ENCODE results near the gene MGME1.

MGME1 gene

DNA sequence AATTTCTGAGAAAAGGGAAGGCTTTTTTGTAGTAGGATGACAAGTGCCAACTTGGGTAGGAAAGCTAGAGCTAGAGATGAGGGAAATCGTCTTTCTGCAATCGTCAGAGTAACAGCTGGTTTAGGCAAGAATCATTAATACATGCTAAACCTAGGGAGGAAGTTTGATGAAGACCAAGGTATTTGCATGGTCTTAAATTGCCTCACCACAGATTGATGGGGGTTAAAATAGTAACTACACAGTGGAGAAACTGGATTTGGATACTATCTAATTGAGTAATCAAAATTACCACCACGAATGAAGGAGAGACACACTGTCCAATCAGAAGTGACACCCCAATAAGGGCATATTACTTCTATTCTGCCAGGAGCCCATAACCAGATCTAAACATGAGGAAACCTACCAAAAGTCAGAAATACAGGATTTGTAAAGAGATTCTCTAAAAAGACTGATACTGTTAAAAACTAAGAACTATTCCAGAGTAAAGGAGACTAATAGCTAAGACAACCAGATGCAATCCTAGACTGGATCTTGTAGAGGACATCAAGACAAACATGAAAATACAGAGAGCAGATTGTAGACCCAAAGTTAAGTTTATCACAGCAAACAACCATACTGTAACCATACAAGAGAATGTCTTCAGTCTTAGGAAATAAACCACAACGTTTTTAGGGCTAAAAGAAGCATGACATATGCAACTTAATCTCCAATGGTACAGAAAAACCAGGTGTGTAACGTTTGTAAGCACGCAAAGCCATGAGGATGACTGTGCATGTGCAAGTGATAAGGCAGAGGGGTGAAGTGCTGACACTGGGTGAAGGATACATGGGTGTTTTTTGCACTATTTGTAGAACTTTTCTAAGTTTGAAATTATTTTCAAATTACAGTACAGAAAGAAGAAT lies 22.0 kb upstream of the MGME1 start:
- no peak for DNase-seq (ENCODE audit: extremely low spot score)
- TF ChIP-seq FOXA1 (IDR thresholded peaks at IDR 0.05) (no peak), NFRKB (IDR thresholded peaks at IDR 0.05) (no peak), ELF4 (IDR thresholded peaks at IDR 0.05) (no peak), L3MBTL2 (conservative IDR thresholded peaks at IDR 0.05) (no peak), ZNF384 (IDR thresholded peaks at IDR 0.05) (no peak), SP1 (IDR thresholded peaks at IDR 0.05) (no peak), LEF1 (IDR thresholded peaks at IDR 0.05; ENCODE audit: borderline replicate concordance) (no peak), HDGF (IDR thresholded peaks at IDR 0.05; ENCODE audit: borderline replicate concordance) (no peak), TARDBP (IDR thresholded peaks at IDR 0.05) (no peak), FOXK2 (IDR thresholded peaks at IDR 0.05) (no peak), BHLHE40 (IDR thresholded peaks at IDR 0.05; ENCODE audit: borderline replicate concordance) (no peak)
- CTCF ChIA-PET, result no interaction called here
- POLR2A ChIA-PET, result no interaction called here

DNA sequence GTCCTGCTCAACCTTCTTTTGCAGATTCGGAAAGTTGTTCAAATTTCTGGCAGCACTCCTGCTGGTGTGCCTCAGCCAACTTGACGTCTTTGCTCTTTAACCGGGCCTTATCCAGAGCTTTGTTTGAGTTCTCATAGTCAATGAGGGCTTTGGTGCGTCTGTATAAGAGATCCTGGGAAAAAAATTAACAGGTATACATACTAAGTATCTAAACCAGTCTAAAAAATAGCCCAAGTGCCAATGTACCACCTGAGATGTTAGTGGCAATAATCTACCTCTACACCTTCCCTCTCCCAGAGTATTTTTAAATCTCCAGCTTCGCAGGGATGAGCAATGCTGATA lies 21.4 kb upstream of the MGME1 start:
- TF ChIP-seq ARNT (IDR thresholded peaks at IDR 0.05), result no peak
- no peak for TF ChIP-seq SP1 (IDR thresholded peaks at IDR 0.05)
- TF ChIP-seq CTBP1 (IDR thresholded peaks at IDR 0.05; ENCODE audit: borderline replicate concordance), result no peak
- TF ChIP-seq BHLHE40 (IDR thresholded peaks at IDR 0.05; ENCODE audit: borderline replicate concordance), result no peak
- no peak for TF ChIP-seq L3MBTL2 (conservative IDR thresholded peaks at IDR 0.05)
- TF ChIP-seq, protein P1, sequence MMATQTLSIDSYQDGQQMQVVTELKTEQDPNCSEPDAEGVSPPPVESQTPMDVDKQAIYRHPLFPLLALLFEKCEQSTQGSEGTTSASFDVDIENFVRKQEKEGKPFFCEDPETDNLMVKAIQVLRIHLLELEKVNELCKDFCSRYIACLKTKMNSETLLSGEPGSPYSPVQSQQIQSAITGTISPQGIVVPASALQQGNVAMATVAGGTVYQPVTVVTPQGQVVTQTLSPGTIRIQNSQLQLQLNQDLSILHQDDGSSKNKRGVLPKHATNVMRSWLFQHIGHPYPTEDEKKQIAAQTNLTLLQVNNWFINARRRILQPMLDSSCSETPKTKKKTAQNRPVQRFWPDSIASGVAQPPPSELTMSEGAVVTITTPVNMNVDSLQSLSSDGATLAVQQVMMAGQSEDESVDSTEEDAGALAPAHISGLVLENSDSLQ (IDR thresholded peaks at IDR 0.05), result no peak
- TF ChIP-seq ELF4 (IDR thresholded peaks at IDR 0.05), result no peak
- no peak for TF ChIP-seq TARDBP (IDR thresholded peaks at IDR 0.05)
- TF ChIP-seq SUZ12 (IDR thresholded peaks at IDR 0.05), result no peak
- no peak for TF ChIP-seq HDGF (IDR thresholded peaks at IDR 0.05; ENCODE audit: borderline replicate concordance)
- no peak for TF ChIP-seq NFRKB (IDR thresholded peaks at IDR 0.05)
- TF ChIP-seq ZNF384 (IDR thresholded peaks at IDR 0.05), result no peak
- no peak for TF ChIP-seq FOXA1 (IDR thresholded peaks at IDR 0.05)
- no peak for TF ChIP-seq FOXK2 (IDR thresholded peaks at IDR 0.05)
- TF ChIP-seq LEF1 (IDR thresholded peaks at IDR 0.05; ENCODE audit: borderline replicate concordance), result no peak
- no peak for TF ChIP-seq FOXM1 (IDR thresholded peaks at IDR 0.05; ENCODE audit: borderline replicate concordance)
- no peak for DNase-seq (ENCODE audit: extremely low spot score)
- POLR2A ChIA-PET, result no interaction called here
- CTCF ChIA-PET, result no interaction called here

DNA sequence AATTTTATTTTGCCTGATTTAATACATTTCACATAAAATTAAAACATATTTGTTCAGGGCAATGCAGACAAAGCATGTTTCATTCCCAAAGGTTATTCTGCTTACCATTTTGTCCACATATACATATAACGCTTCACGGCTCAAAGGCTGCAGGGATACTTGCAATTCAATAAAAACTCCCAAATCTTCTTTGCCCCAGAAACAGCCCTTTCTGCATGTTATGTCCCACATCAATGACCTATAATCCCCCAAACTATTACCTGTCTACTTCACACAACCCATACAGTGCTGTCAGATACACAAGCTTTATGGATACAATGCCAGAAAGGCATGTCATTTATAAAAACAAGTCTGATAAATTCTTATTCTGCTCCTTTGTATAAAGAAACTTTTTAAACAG lies 20.4 kb upstream of the MGME1 start:
- ChIA-PET POLR2A (no interaction called here), CTCF (no interaction called here)
- TF ChIP-seq, protein P1 (IDR thresholded peaks at IDR 0.05), result no peak
- TF ChIP-seq CTBP1 (IDR thresholded peaks at IDR 0.05; ENCODE audit: borderline replicate concordance) (no peak), NFRKB (IDR thresholded peaks at IDR 0.05) (no peak)

DNA sequence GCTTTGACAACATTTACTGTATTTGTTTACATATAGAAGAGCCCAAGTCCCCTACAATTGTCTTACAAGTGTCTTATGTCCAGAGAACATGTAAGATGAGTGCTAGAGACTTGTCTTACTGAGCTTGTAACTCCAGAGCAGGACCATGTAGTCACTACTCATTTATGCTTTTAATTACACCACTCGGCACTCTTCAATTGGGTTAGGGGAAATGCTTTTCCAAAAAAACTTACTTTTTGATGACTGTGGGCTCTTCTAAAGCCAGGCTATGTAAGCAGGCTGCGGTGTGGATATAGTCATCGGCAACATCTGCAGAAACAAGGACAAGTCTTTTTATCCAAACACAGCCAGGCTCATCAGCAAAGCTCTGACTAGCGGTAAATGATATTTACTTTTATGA lies 18.9 kb upstream of the MGME1 start:
- TF ChIP-seq CTBP1 (IDR thresholded peaks at IDR 0.05; ENCODE audit: borderline replicate concordance) (no peak), HDGF (IDR thresholded peaks at IDR 0.05; ENCODE audit: borderline replicate concordance) (no peak), FOXM1 (IDR thresholded peaks at IDR 0.05; ENCODE audit: borderline replicate concordance) (no peak), ELF4 (IDR thresholded peaks at IDR 0.05) (no peak), FOXA1 (IDR thresholded peaks at IDR 0.05) (no peak)
- ChIA-PET CTCF (no interaction called here), POLR2A (no interaction called here)
- DNase-seq (ENCODE audit: extremely low spot score), result no peak

More for the DNA sequence above, 20.4 kb upstream of the MGME1 start:
- DNase-seq (ENCODE audit: extremely low spot score), result no peak

DNA sequence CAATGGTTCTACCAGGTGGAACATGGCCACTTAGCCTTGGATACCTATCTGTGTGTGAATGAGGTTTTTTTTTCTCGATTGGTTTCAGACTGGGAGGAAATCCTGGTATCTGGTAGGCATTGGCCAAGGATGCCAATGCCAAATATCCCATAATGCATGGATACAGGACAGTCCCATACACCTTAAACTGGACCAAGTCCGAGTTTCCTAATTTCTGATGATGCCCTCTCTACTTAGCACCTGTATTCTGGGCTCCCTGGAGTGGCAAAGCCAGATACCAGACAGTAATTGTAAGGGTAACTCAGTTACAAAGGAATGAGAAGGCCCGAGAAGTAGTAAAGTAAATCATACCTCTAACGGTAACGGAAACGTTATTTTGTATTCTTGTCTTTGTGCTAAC lies 18.1 kb upstream of the MGME1 start:
- no peak for TF ChIP-seq BHLHE40 (IDR thresholded peaks at IDR 0.05; ENCODE audit: borderline replicate concordance)
- no peak for TF ChIP-seq FOXK2 (IDR thresholded peaks at IDR 0.05)
- no peak for TF ChIP-seq SP1 (IDR thresholded peaks at IDR 0.05)
- TF ChIP-seq NFRKB (IDR thresholded peaks at IDR 0.05), result no peak
- no peak for TF ChIP-seq FOXA1 (IDR thresholded peaks at IDR 0.05)
- no peak for TF ChIP-seq TARDBP (IDR thresholded peaks at IDR 0.05)
- TF ChIP-seq, protein P1 (IDR thresholded peaks at IDR 0.05), result no peak
- TF ChIP-seq ELF4 (IDR thresholded peaks at IDR 0.05), result no peak
- no peak for TF ChIP-seq FOXM1 (IDR thresholded peaks at IDR 0.05; ENCODE audit: borderline replicate concordance)
- TF ChIP-seq HDGF (IDR thresholded peaks at IDR 0.05; ENCODE audit: borderline replicate concordance), result no peak
- no peak for DNase-seq (ENCODE audit: extremely low spot score)
- ChIA-PET CTCF (no interaction called here), POLR2A (interaction anchor here (1.4 kb wide), 1 partner anchor 17 kb away, joined by 3 read pairs; no protein-coding TSS in a partner anchor)

DNA sequence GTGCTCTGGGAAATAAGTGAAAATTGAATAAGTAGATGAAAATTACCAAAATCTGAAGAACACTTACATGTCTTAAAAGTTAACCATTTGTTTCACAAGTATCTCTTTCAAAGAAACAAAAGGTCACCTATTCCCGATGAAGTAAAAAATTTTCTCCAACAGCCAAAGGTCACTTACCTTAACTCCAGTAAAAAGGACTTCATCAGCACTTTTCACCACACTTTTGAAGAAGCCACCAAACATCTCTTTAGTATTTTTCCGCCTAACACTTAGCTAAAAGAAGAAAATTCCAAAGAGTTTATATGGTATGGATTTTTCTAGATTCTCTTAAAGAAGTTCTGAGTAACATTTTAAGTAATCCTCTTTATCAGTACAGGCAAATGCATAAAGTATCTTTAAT lies 17.5 kb upstream of the MGME1 start:
- CTCF ChIA-PET, result interaction anchor here (0.6 kb wide), 1 partner anchor 269 kb away, joined by 3 read pairs; the partner anchor contains the start of gene RRBP1
- POLR2A ChIA-PET, result interaction anchor here (1.4 kb wide), 1 partner anchor 16 kb away, joined by 3 read pairs; no protein-coding TSS in a partner anchor
- DNase-seq (ENCODE audit: extremely low spot score), result no peak
- no peak for TF ChIP-seq TARDBP (IDR thresholded peaks at IDR 0.05)
